ENCODE data around the gene STK24. TPM values are rescaled to one million over a fixed set of nuclear protein-coding genes. Genes with fewer than 3 reads are reported as not detected.

STK24 gene
- total RNA-seq, 6 experiments from 2014 or later, result 72.2 to 89.8 (median 80.5) TPM

DNA sequence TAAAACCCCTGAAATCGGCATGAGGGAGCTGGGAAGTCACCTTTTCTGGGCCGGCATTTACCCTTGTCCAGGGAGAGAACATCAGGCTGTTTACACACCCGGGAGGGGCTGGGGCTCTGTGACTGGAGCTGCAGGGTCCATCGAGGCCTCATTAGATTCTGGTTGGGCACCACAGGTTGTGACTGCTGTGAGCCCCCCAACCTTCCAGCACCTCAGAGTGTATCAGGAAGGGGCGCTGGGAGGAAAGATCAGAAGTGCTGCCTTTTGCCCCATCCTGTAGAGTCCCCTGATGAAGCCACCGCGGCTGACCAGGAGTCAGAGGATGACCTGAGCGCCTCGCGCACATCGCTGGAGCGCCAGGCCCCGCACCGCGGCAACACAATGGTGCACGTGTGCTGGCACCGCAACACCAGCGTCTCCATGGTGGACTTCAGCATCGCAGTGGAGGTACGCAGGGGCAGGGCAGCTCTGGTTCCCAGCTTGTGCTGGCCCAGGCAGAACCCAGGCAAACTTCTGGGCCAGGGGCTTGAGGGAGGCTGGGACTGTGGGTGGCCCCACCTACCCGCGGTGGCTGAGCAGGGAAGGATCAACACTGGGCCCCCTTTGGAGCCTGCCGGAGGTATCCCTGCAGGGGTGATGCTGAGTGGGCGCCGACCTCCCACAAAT lies 136.4 kb downstream of the STK24 start:
- Mint-ChIP-seq H3K36me3 (ENCODE audit: low read depth) (peaks cover 30% of the 10 kb centered on the region), H3K9me3 (no peaks in the 10 kb centered on the region), H3K4me3 (no peak overlapping the region), H3K27me3 (ENCODE audit: insufficient read depth) (peaks cover 22% of the 10 kb centered on the region), H3K4me1 (ENCODE audit: low read depth) (peaks cover 28% of the 10 kb centered on the region), H3K27ac (no peak overlapping the region)
- DNase-seq, result no peak
- TF ChIP-seq, protein P1, sequence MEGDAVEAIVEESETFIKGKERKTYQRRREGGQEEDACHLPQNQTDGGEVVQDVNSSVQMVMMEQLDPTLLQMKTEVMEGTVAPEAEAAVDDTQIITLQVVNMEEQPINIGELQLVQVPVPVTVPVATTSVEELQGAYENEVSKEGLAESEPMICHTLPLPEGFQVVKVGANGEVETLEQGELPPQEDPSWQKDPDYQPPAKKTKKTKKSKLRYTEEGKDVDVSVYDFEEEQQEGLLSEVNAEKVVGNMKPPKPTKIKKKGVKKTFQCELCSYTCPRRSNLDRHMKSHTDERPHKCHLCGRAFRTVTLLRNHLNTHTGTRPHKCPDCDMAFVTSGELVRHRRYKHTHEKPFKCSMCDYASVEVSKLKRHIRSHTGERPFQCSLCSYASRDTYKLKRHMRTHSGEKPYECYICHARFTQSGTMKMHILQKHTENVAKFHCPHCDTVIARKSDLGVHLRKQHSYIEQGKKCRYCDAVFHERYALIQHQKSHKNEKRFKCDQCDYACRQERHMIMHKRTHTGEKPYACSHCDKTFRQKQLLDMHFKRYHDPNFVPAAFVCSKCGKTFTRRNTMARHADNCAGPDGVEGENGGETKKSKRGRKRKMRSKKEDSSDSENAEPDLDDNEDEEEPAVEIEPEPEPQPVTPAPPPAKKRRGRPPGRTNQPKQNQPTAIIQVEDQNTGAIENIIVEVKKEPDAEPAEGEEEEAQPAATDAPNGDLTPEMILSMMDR (IDR thresholded peaks at IDR 0.05), result no peak

- Mint-ChIP-seq H3K36me3 (ENCODE audit: low read depth) (peaks cover 33% of the 10 kb centered on the region), H3K27ac (no peak overlapping the region), H3K9me3 (no peaks in the 10 kb centered on the region), H3K4me3 (no peak overlapping the region), H3K4me1 (ENCODE audit: low read depth) (peaks cover 22% of the 10 kb centered on the region), H3K27me3 (ENCODE audit: insufficient read depth) (peaks cover 18% of the 10 kb centered on the region)
- no peak for DNase-seq
- TF ChIP-seq, protein P1 (IDR thresholded peaks at IDR 0.05), result no peak
Measured at GRCh38 chr13:98439896-98440295, 137.0 kb downstream of the STK24 start.

DNA sequence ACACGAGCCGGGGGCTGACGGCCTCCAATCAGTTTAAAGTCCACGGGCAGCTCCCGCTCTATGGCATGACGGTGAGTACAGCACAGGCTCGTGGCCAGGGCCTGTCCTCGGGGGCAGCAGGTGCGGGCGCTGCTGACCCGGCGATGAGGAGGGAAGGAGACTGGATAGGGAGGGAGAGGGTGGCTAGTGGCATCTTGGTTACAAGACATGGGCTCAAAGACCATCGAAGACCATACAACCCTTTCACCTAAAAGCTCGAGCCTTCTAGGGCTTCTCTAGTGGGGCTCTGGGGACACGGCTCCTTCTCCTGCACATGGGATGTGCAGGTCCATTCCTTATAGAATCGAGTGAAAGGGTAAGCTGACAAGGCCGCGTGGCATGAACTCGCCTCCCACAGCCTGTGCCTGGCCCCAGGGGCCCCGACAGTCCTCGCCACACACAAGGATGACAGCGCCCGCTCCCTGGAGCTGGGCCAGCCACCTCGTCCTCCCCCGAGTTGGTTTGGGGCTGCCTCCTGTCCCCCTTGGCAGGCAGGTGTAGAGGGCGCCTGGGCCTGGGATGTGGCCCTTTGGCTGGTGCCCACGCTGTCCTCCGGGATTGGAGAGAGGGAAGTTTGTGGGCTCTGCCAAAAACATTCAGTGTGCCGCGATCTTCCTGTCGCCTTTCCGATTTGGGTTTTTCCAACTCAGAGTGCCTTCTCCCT lies 137.6 kb downstream of the STK24 start:
- Mint-ChIP-seq H3K27me3 (ENCODE audit: insufficient read depth) (peaks cover 14% of the 10 kb centered on the region), H3K27ac (no peak overlapping the region), H3K36me3 (ENCODE audit: low read depth) (peaks cover 32% of the 10 kb centered on the region), H3K4me1 (ENCODE audit: low read depth) (peaks cover 19% of the 10 kb centered on the region), H3K9me3 (no peaks in the 10 kb centered on the region), H3K4me3 (no peak overlapping the region)
- TF ChIP-seq, protein P1 (IDR thresholded peaks at IDR 0.05), result no peak
- DNase-seq, result no peak

DNA sequence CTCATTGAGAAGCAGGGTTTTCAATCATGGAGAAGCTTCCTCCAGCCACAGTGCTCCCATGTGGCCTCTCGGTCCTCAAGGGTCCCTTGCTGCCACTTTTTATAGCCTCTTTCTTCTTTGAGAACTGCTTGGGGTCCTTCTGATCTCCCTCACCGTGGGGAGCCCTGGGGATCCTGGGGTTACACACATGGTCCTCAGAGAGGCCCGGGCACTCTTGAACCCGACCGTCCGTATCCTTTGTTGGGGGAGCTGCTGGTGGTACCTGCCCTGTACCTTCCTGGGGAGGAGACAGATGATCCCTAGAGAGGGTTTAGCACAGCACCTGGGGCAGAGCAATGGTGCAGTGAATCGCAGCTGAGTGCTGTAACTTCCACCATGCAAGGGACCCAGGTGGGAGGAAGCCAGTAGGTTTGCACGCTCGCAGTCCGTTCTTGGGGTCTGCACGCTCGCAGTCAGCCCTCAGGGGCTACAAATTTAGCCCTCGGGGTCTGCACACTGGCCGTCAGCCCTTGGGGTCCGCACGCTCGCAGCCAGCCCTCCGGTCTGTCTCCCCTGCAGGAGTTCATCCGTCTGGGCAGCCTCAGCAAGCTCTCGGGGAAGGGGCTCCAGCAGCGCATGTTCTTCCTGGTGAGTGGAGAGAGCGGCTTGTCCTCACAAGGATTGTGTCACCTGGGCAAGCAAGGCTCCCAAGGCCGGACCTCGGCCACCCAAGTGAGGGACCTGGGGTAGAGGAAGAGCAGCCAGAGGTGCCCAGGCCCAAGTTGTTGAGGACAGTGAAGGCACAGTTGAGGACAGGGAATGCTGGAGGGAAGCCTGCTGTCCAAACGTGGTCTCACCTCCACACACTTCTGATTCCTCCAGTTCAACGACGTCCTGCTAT lies 138.4 kb downstream of the STK24 start:
- no peak for DNase-seq
- TF ChIP-seq, protein P1 (IDR thresholded peaks at IDR 0.05), result no peak
- Mint-ChIP-seq H3K4me3 (no peak overlapping the region), H3K36me3 (ENCODE audit: low read depth) (peaks cover 29% of the 10 kb centered on the region), H3K9me3 (no peaks in the 10 kb centered on the region), H3K27me3 (ENCODE audit: insufficient read depth) (peaks cover 9% of the 10 kb centered on the region), H3K27ac (no peak overlapping the region), H3K4me1 (ENCODE audit: low read depth) (peaks cover 11% of the 10 kb centered on the region)

- Mint-ChIP-seq H3K9me3 (no peaks in the 10 kb centered on the region), H3K27me3 (ENCODE audit: insufficient read depth) (peaks cover 7% of the 10 kb centered on the region), H3K4me3 (no peak overlapping the region), H3K36me3 (ENCODE audit: low read depth) (peaks cover 32% of the 10 kb centered on the region), H3K4me1 (ENCODE audit: low read depth) (no peaks in the 10 kb centered on the region), H3K27ac (no peak overlapping the region)
- TF ChIP-seq, protein P1 (IDR thresholded peaks at IDR 0.05), result no peak
- DNase-seq, result no peak
Measured at GRCh38 chr13:98436233-98436910, 140.5 kb downstream of the STK24 start.
